Inflammatory macrophage treated with lipopolysaccharide for 4 hours (primary cell): ENCODE measurements around the gene A1BG.

ENCODE experiments used
- DNase-seq: peaks from one replicate; pipeline ENCODE4 v3.0.0-alpha.2; 2020

The A1BG gene

GRCh38 chr19:58356766-58357480, 3.6 kb upstream of the A1BG start:
- no peak for DNase-seq

- DNase-seq, result no peak
These were observed 2.8 kb upstream of the A1BG start for GRCh38 chr19:58355908-58356765.

GRCh38 chr19:58355215-58355796, 2.0 kb upstream of the A1BG start:
- no peak for DNase-seq

- DNase-seq, result no peak
These were observed 1.3 kb upstream of the A1BG start for GRCh38 chr19:58354478-58355030.

- no peak for DNase-seq
These were observed 605 bp upstream of the A1BG start for GRCh38 chr19:58353717-58354477.

GRCh38 chr19:58351990-58352755, 1.1 kb downstream of the A1BG start:
- DNase-seq, result no peak

DNA sequence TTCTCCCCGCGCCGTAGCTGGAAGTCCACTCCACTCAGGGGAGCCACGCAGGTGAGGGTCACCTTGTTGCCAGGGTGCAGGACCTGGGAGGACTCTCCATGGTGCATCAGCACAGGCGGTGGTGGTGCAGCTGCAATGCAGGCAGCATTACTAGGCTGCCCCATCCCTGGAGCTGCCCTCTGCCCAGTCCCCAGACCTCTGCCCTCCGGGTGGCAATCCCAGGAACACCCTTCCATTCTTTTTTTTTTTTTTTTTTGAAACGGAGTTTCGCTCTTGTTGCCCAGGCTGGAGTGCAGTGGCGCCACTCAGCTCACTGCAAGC, 1.8 kb downstream of the A1BG start:
- no peak for DNase-seq

DNA sequence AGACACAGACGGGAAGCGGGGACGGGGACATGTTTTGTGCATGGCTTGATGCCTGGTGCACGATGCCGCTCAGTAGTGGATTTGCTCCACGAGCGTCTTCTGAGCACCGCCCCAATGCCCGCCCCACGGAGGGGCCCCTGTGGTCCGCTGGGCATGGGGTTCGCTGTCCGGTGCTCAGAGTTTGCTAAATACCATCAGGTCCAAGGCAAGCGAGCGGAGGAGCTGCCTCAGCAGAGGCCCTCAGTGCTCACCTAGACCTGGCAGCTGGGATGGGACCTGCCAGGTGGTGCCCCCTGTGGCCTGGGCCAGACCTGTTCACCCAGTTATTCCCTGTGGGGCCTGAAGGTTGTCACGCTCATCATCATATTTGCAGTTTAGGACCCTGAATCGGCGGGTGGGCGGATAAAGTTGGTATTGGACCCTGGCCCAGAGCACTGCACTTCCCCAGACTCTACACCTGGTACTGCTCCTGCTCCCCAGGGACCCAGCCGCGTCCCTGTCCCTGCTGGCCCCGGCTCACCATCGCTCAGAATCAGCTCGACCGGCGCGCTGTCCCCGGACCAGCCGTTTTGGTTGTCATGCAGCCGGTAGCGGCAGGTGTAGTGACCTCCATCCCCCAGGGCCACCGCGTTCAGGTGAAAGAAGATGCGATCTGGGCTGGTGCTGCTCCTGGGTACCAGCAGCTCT, 2.3 kb downstream of the A1BG start:
- no peak for DNase-seq

GRCh38 chr19:58350001-58350861, 3.1 kb downstream of the A1BG start:
- no peak for DNase-seq

- DNase-seq, result no peak
These were observed 3.7 kb downstream of the A1BG start for GRCh38 chr19:58349590-58349989.

DNA sequence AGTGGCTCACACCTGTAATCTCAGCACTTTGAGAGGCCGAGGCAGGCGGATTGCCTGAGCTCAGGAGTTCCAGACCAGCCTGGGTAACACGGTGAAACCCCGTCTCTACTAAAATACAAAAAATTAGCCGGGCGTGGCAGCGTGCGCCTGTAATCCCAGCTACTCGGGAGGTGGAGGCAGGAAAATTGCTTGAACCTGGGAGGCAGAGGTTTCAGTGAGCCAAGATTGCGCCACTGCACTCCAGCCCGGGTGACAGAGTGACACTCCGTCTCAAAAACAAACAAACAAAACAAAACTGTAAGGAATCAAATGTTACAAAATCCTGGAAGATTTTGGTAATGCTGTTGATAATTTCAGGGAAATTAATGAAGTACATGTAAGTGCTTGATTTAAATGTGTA, 5.2 kb downstream of the A1BG start:
- peak; percentile 10 for DNase-seq

DNA sequence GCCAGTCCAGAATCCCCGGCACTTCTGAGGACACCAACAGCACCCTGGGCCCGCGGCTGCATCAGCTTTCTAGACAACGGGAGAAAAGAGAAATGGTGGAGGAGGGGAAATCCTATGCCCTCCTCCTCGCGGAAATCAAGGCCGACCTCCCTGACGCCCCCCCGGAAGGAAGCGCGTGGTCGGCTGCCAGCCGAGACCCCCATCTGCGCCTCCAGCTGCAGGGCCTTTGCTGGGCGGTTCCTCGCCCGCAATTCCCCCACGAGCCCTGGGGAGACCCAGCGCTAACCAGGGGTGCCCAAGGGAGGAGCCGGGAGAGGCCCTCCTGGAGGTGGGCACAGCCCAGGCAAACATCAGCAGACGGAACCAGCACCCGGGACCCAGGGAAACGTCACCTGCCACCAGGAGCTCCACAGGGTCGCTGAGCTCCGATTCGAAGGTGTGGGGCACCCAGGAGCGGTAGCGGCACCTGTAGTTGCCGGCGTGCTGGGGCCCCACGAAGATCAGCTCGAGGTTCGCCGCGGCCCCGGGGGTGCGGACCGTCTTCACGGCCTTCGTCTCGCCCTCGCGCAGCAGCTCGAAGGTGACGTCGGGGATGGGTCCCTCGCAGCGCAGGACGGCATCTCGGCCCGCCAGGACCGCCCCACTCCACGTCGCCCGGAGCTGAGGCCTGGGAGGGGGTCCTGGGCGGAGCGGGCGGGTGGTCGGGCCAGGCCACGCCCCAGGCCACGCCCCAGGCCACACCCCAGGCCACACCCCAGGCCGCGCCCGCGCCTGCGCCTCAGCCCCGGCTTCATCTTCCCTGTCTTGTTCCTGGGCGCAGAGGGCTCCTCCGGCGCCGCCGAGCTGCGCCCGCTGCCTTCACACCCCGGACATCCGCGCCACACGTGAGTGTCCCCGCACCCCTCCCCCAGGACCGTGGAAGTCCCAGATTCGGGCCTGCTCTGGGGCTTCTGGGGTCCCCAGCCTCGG, 6.0 kb downstream of the A1BG start:
- DNase-seq, result peak; percentile 79

- DNase-seq, result no peak
These were observed 7.7 kb downstream of the A1BG start for GRCh38 chr19:58345558-58345957.

- no peak for DNase-seq
These were observed 14.3 kb downstream of the A1BG start for GRCh38 chr19:58338825-58339558.

DNA sequence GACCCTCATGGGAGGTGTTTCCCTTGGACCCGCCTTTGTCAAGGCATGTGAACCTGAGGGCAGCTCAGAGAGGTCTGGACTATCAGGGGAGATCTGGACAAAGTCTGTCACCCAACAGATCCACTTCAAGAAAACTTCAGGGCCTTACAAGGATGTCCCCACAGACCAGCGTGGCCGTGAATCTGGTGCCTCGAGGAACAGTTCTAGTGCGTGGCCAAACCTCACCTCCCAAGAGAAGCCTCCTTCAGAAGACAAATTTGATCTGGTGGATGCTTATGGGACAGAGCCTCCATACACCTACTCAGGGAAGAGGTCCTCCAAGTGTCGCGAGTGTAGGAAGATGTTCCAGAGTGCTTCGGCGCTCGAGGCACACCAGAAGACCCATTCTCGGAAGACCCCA, 15.0 kb downstream of the A1BG start:
- DNase-seq, result no peak

- DNase-seq, result no peak
These were observed 16.5 kb downstream of the A1BG start for GRCh38 chr19:58336820-58337219.

GRCh38 chr19:58336216-58336615, 17.1 kb downstream of the A1BG start:
- no peak for DNase-seq

DNA sequence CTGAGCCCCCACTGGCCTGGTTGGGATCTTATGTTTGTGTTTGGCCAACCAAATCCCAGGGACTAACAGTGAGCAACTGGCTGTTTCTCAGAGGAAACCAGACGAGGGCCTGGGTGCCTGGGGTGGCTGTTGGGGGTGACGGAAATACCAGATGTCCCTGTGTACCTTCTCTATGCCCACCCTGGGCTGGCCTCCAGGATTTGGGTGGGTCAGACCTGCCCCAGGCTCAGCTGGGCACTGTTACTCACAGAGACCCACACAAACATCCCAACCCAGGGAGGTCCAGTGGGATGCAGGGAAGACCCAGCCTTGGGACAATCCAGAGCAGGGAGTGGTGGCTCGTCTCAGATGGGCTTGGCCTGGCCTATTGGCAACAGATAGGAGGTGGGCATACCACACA, 17.7 kb downstream of the A1BG start:
- DNase-seq, result no peak
